Keratinocyte (primary cell): ENCODE measurements around the gene TARDBP. TPM values are rescaled to one million over a fixed set of nuclear protein-coding genes. Genes with fewer than 3 reads are reported as not detected.
A peak's percentile ranks its signal among the peaks of the same experiment; 100 is the strongest.

ENCODE experiments used
- DNase-seq: peaks from one replicate; pipeline ENCODE4 v3.0.0-alpha.2; 2011; ENCODE audit warnings: low read depth, missing footprints, low spot score
- FAIRE-seq: peaks from 2 replicates; lab custom pipeline; 2011; peaks lifted over from hg19 to GRCh38; lab: Jason Lieb, UNC
- H2AFZ ChIP-seq: 2 replicates; pipeline ENCODE4 v1.6.0; 2012; ENCODE audit warnings: low read length, control low read depth, inconsistent platforms; ENCODE audit not compliant: control insufficient read depth
- H3K27ac ChIP-seq: 2 replicates; pipeline ENCODE4 v1.5.1; 2011; ENCODE audit warnings: low read length; ENCODE audit not compliant: control insufficient read depth, insufficient read depth
- H3K27me3 ChIP-seq: 3 replicates; pipeline ENCODE4 v1.6.0; 2011; ENCODE audit warnings: low read length; ENCODE audit not compliant: control insufficient read depth, insufficient read depth; ENCODE audit errors: extremely low read depth
- H3K36me3 ChIP-seq, 2 experiments: 2 replicates in 1 of 2; 3 replicates in 1 of 2; pipeline ENCODE4 v1.5.1; 2011; ENCODE audit warnings: low read length in 2 of 2, mild to moderate bottlenecking in 1 of 2; ENCODE audit not compliant: control insufficient read depth in 2 of 2, insufficient read depth in 2 of 2; ENCODE audit errors: extremely low read depth in 1 of 2
- H3K4me1 ChIP-seq: 3 replicates; pipeline ENCODE4 v1.5.1; 2011; ENCODE audit warnings: low read length; ENCODE audit not compliant: control insufficient read depth, insufficient read depth; ENCODE audit errors: extremely low read depth
- H3K4me2 ChIP-seq: 3 replicates; pipeline ENCODE4 v1.6.0; 2011; ENCODE audit warnings: low read depth, low read length; ENCODE audit not compliant: control insufficient read depth, insufficient read depth; ENCODE audit errors: extremely low read depth
- H3K4me3 ChIP-seq, 3 experiments: fragments of 200-600 bp in 1 of 3; sonication (generic) in 1 of 3; 2 replicates in 2 of 3; 3 replicates in 1 of 3; pipeline ENCODE4 v1.5.1; 2011 to 2016; ENCODE audit warnings: low read length in 3 of 3, mild to moderate bottlenecking in 3 of 3, control low read depth in 2 of 3, inconsistent platforms in 1 of 3, low read depth in 1 of 3, mixed read lengths in 1 of 3, mixed run types in 1 of 3, moderate library complexity in 1 of 3; ENCODE audit not compliant: control insufficient read depth in 2 of 3, insufficient read depth in 2 of 3; ENCODE audit errors: extremely low read depth in 1 of 3
- H3K79me2 ChIP-seq: 2 replicates; pipeline ENCODE4 v1.6.0; 2012; ENCODE audit warnings: low read length; ENCODE audit not compliant: control insufficient read depth, insufficient read depth
- H3K9ac ChIP-seq: 3 replicates; pipeline ENCODE4 v1.6.0; 2011; ENCODE audit warnings: low read length; ENCODE audit not compliant: control insufficient read depth, insufficient read depth; ENCODE audit errors: extremely low read depth
- H3K9me1 ChIP-seq: 3 replicates; pipeline ENCODE4 v1.6.0; 2011; ENCODE audit warnings: low read length; ENCODE audit not compliant: control insufficient read depth, insufficient read depth; ENCODE audit errors: extremely low read depth
- H3K9me3 ChIP-seq: 2 replicates; pipeline ENCODE4 v1.5.1; 2012; ENCODE audit warnings: low read depth, low read length; ENCODE audit not compliant: control insufficient read depth
- H4K20me1 ChIP-seq: 3 replicates; pipeline ENCODE4 v1.6.0; 2011; ENCODE audit warnings: low read length; ENCODE audit not compliant: control insufficient read depth, insufficient read depth; ENCODE audit errors: extremely low read depth
- EZH2 ChIP-seq: IDR thresholded peaks from one replicate; pipeline ENCODE4 v1.6.1; 2012; ENCODE audit warnings: inconsistent platforms, mild to moderate bottlenecking, low read length, moderate library complexity
- dilution Hi-C: fragments of 300-500 bp; cut with MboI; formaldehyde crosslinking; loops from one replicate; pipeline ENCODE4 v1.7.0; 2020; ENCODE audit warnings: low sequenced_read_pairs; ENCODE audit not compliant: extremely low pct_ligation_motif_present
- polyA plus RNA-seq, 5 experiments: library from polyadenylated mRNA; depleted of rRNA in 3 of 5; stranded (reverse) in 3 of 5; stranded (forward) in 1 of 5; unstranded in 1 of 5; fragments of >200 nt; gene quantifications; 1 replicate in 1 of 5; 2 replicates in 3 of 5; 3 replicates in 1 of 5; pipeline versions ENCODE4 v1.2.1 to v1.2.3, GENCODE V29; 2011 to 2012; ENCODE audit warnings: missing spikeins in 2 of 5, low read depth in 1 of 5, low replicate concordance in 1 of 5
- TF ChIP-seq, protein P1 (sequence below), 3 experiments: IDR thresholded peaks in 1 of 3; conservative IDR thresholded peaks in 1 of 3; optimal IDR thresholded peaks in 1 of 3; 2 replicates in 2 of 3; 3 replicates in 1 of 3; pipeline versions ENCODE3 to v1.5.1; 2011; ENCODE audit warnings: low read length in 3 of 3, mild to moderate bottlenecking in 3 of 3, moderate library complexity in 2 of 3, control low read depth in 1 of 3, inconsistent platforms in 1 of 3; ENCODE audit not compliant: insufficient read depth in 2 of 3; ENCODE audit errors: extremely low read depth in 1 of 3

TARDBP gene
- polyA plus RNA-seq, 1 donor (not counting 4 experiments of a cell fraction or from before 2014, with no cell fraction given): 177 TPM

DNA sequence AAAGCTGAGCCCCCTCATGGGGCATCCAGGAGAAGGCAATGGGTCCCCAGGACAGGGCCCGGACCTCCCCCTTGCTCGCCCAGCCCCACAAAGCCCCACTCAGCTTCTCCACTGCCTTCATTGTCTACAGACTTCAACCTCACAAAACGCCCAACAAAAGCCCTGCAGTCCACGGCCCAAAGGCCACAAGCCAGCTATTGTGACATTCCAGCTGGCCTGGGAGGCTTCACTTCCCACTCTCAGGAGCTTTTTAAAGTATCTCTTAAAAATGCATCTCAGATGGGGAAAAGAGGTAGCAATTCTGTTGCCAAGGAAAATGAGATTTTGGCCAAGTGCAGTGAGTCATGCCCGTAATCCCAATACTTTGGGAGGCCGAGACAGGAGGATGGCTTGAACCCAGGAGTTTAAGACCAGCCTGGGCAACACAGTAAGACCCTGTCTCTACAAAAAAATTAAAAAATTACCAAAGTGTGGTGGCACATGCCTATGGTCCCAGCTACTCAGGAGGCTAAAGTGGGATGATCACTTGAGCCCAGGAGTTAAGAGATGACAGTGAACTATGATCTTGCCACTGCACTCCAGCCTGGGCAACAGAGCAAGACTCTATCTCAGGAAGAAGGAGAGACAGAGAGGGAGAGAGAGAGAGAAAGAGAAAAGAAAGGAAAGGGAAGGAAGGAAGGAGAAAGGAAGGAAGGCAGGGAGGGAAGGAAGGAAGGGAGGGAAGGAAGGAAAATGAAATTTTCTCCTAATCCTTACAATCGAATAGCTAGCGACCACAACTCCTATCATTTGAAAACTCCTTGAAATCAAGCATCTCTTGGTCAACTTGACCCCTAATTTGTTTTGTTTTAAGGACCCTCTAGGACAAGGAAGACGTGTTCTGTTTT is 31.4 kb upstream of the TARDBP start:
- Histone ChIP-seq H3K4me2 (peak overlapping the region; percentile 43), H3K36me3 (no peaks in the 10 kb centered on the region), H3K9me3 (no peaks in the 10 kb centered on the region), H2AFZ (no peak overlapping the region), H3K4me1 (peaks cover 19% of the 10 kb centered on the region), H4K20me1 (no peaks in the 10 kb centered on the region), H3K79me2 (no peaks in the 10 kb centered on the region), H3K9ac (no peak overlapping the region), H3K4me3 (peak overlapping the region in 1 of 3 experiments; percentile 32), H3K27me3 (peaks cover 5% of the 10 kb centered on the region), H3K27ac (no peak overlapping the region), H3K9me1 (no peaks in the 10 kb centered on the region)
- FAIRE-seq: no peak
- dilution Hi-C loops: no loop called here
- TF ChIP-seq EZH2: no peak
- TF ChIP-seq, protein P1, sequence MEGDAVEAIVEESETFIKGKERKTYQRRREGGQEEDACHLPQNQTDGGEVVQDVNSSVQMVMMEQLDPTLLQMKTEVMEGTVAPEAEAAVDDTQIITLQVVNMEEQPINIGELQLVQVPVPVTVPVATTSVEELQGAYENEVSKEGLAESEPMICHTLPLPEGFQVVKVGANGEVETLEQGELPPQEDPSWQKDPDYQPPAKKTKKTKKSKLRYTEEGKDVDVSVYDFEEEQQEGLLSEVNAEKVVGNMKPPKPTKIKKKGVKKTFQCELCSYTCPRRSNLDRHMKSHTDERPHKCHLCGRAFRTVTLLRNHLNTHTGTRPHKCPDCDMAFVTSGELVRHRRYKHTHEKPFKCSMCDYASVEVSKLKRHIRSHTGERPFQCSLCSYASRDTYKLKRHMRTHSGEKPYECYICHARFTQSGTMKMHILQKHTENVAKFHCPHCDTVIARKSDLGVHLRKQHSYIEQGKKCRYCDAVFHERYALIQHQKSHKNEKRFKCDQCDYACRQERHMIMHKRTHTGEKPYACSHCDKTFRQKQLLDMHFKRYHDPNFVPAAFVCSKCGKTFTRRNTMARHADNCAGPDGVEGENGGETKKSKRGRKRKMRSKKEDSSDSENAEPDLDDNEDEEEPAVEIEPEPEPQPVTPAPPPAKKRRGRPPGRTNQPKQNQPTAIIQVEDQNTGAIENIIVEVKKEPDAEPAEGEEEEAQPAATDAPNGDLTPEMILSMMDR (optimal IDR thresholded peaks at IDR 0.05 in 1 of 3, IDR thresholded peaks at IDR 0.05 in 1 of 3, conservative IDR thresholded peaks at IDR 0.05 in 1 of 3; ENCODE audit: extremely low read depth in 1 of 3, insufficient read depth in 2 of 3, low read length in 3 of 3): no peak
- no peak for DNase-seq

DNA sequence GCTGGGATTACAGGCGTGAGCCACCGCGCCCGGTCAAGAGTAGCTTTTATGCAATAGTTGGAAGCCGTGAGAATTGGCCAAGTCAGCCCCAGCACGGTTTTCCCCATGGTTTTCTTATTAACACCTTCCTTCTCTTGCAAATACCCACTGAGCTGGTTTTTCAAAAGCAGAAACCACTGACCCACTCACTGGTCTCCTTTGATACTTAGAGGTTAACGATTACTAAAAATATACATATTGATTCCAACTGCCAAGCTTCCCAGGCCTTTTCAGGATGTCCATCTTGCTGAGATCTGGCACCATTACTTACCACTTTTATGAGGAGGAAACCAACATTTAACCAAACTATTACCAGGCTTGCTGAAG is 25.9 kb upstream of the TARDBP start:
- H3K27ac ChIP-seq: no peak overlapping the region
- H3K79me2 ChIP-seq: no peaks in the 10 kb centered on the region
- no peak for FAIRE-seq
- H3K4me3 ChIP-seq: no peak overlapping the region
- no peaks in the 10 kb centered on the region for H3K9me1 ChIP-seq
- no peaks in the 10 kb centered on the region for H3K9me3 ChIP-seq
- no peaks in the 10 kb centered on the region for H3K36me3 ChIP-seq
- dilution Hi-C loops: no loop called here
- H3K27me3 ChIP-seq: no peaks in the 10 kb centered on the region
- H3K9ac ChIP-seq: no peak overlapping the region
- no peaks in the 10 kb centered on the region for H4K20me1 ChIP-seq
- TF ChIP-seq, protein P1 (optimal IDR thresholded peaks at IDR 0.05 in 1 of 3, IDR thresholded peaks at IDR 0.05 in 1 of 3, conservative IDR thresholded peaks at IDR 0.05 in 1 of 3; ENCODE audit: extremely low read depth in 1 of 3, insufficient read depth in 2 of 3, low read length in 3 of 3): no peak
- no peak for TF ChIP-seq EZH2
- H3K4me2 ChIP-seq: no peak overlapping the region
- H3K4me1 ChIP-seq: no peaks in the 10 kb centered on the region
- DNase-seq: no peak
- H2AFZ ChIP-seq: no peak overlapping the region
